Esophagus (tissue), 2 donors: ENCODE measurements around the gene RGMA. TPM values are rescaled to one million over a fixed set of nuclear protein-coding genes. Genes with fewer than 3 reads are reported as not detected.

ENCODE experiments used
- H3K27ac ChIP-seq, 2 donors: one replicate each; pipeline ENCODE4 v1.5.1; 2013; ENCODE audit warnings: low read depth in 2 of 2, mild to moderate bottlenecking in 2 of 2, inconsistent platforms in 1 of 2, low read length in 1 of 2, moderate library complexity in 1 of 2
- H3K27me3 ChIP-seq, 2 donors: one replicate each; pipeline ENCODE4 v1.6.1; 2013; ENCODE audit warnings: low read length in 2 of 2, control low read depth in 1 of 2, mild to moderate bottlenecking in 1 of 2; ENCODE audit not compliant: insufficient read depth in 2 of 2, control insufficient read depth in 1 of 2
- H3K36me3 ChIP-seq, 2 donors: one replicate each; pipeline ENCODE4 v1.6.1; 2013; ENCODE audit warnings: low read length in 1 of 2; ENCODE audit not compliant: control insufficient read depth in 2 of 2, insufficient read depth in 2 of 2
- H3K4me1 ChIP-seq, 2 donors: one replicate each; pipeline ENCODE4 v1.6.1; 2013; ENCODE audit warnings: low read length in 1 of 2; ENCODE audit not compliant: control insufficient read depth in 2 of 2, insufficient read depth in 2 of 2
- H3K4me3 ChIP-seq, 2 donors: one replicate each; pipeline ENCODE4 v1.5.1; 2013; ENCODE audit warnings: low read length in 2 of 2, mild to moderate bottlenecking in 2 of 2, low read depth in 1 of 2, moderate library complexity in 1 of 2
- H3K9me3 ChIP-seq, 2 donors: one replicate each; pipeline ENCODE4 v1.6.1; 2013; ENCODE audit warnings: mild to moderate bottlenecking in 2 of 2, low read depth in 1 of 2, low read length in 1 of 2, moderate library complexity in 1 of 2; ENCODE audit not compliant: control insufficient read depth in 2 of 2, insufficient read depth in 1 of 2
- WGBS, 2 donors: extraction: QIAGEN DNeasy Blood & Tissue Kit; methylation state at CpG; one replicate each; pipeline ENCODE4 v1.1.7; 2013; 5-methylcytosine and 5-hydroxymethylcytosine counted together
- polyA plus RNA-seq, 2 donors: library from polyadenylated mRNA; stranded (reverse); fragments of 200-250 nt; gene quantifications; one replicate each; pipeline ENCODE4 v1.2.3, GENCODE V29; 2013
- donor health status: healthy with polysubstance abuse.
- donor health status: Bipolar disorder and iron deficiency.

Gene RGMA
- polyA plus RNA-seq, 2 donors: 27.7 to 30.9 TPM

GRCh38 chr15:93046721-93047120 lies 42.3 kb downstream of the RGMA start:
- Histone ChIP-seq H3K27ac (no peak overlapping the region), H3K4me3 (no peak overlapping the region), H3K9me3 (peaks cover 0 to 2% of the 10 kb centered on the region in 2 donors), H3K36me3 (peaks cover 10 to 62% of the 10 kb centered on the region in 2 donors), H3K27me3 (no peaks in the 10 kb centered on the region), H3K4me1 (peaks cover 9 to 37% of the 10 kb centered on the region in 2 donors)
- WGBS, 2 donors: 67 to 77% methylated on average over 7 of the region's 7 CpGs

- Histone ChIP-seq H3K4me3 (no peak overlapping the region), H3K27ac (no peak overlapping the region), H3K4me1 (peaks cover 9 to 33% of the 10 kb centered on the region in 2 donors), H3K27me3 (no peaks in the 10 kb centered on the region), H3K36me3 (peaks cover 10 to 56% of the 10 kb centered on the region in 2 donors), H3K9me3 (peaks cover 0 to 2% of the 10 kb centered on the region in 2 donors)
- 94 to 97% methylated on average over 4 of the region's 4 CpGs for WGBS, 2 donors
Observed at GRCh38 chr15:93046120-93046519, 42.9 kb downstream of the RGMA start.

- H3K9me3 ChIP-seq: peaks cover 0 to 2% of the 10 kb centered on the region in 2 donors
- no peak overlapping the region for H3K4me3 ChIP-seq
- peaks cover 12 to 31% of the 10 kb centered on the region in 2 donors for H3K4me1 ChIP-seq
- 92 to 94% methylated on average over 27 of the region's 27 CpGs for WGBS, 2 donors
- H3K27ac ChIP-seq: no peak overlapping the region
- H3K36me3 ChIP-seq: peaks cover 10 to 48% of the 10 kb centered on the region in 2 donors
- no peaks in the 10 kb centered on the region for H3K27me3 ChIP-seq
Observed at GRCh38 chr15:93045191-93045785, 43.7 kb downstream of the RGMA start.

GRCh38 chr15:93044301-93045190 lies 44.5 kb downstream of the RGMA start:
- Histone ChIP-seq H3K36me3 (peaks cover 10 to 41% of the 10 kb centered on the region in 2 donors), H3K4me3 (no peak overlapping the region), H3K9me3 (peaks cover 0 to 2% of the 10 kb centered on the region in 2 donors), H3K4me1 (peaks cover 9 to 24% of the 10 kb centered on the region in 2 donors), H3K27ac (no peak overlapping the region), H3K27me3 (no peaks in the 10 kb centered on the region)
- WGBS, 2 donors: 81 to 83% methylated on average over 46 of the region's 46 CpGs

- Histone ChIP-seq H3K36me3 (peaks cover 8 to 40% of the 10 kb centered on the region in 2 donors), H3K4me1 (peaks cover 8 to 17% of the 10 kb centered on the region in 2 donors), H3K4me3 (no peak overlapping the region), H3K27ac (no peak overlapping the region), H3K27me3 (no peaks in the 10 kb centered on the region), H3K9me3 (peaks cover 0 to 2% of the 10 kb centered on the region in 2 donors)
- WGBS, 2 donors: 42 to 44% methylated on average over 12 of the region's 12 CpGs
Observed at GRCh38 chr15:93043621-93044300, 45.2 kb downstream of the RGMA start.

GRCh38 chr15:93042691-93043378 lies 46.2 kb downstream of the RGMA start:
- Histone ChIP-seq H3K27ac (no peak overlapping the region), H3K36me3 (peaks cover 8 to 32% of the 10 kb centered on the region in 2 donors), H3K9me3 (peaks cover 0 to 2% of the 10 kb centered on the region in 2 donors), H3K4me3 (no peak overlapping the region), H3K4me1 (peaks cover 8 to 12% of the 10 kb centered on the region in 2 donors), H3K27me3 (no peaks in the 10 kb centered on the region)
- whole genome bisulfite sequencing, 2 donors: 83 to 89% methylated on average over 18 of the region's 18 CpGs

- H3K27ac ChIP-seq: no peak overlapping the region
- no peaks in the 10 kb centered on the region for H3K27me3 ChIP-seq
- 48 to 71% methylated on average over 3 of the region's 3 CpGs for WGBS, 2 donors
- peaks cover 8 to 28% of the 10 kb centered on the region in 2 donors for H3K36me3 ChIP-seq
- no peak overlapping the region for H3K4me3 ChIP-seq
- peaks cover 5 to 13% of the 10 kb centered on the region in 2 donors for H3K4me1 ChIP-seq
- peaks cover 0 to 2% of the 10 kb centered on the region in 2 donors for H3K9me3 ChIP-seq
Observed at GRCh38 chr15:93042211-93042610, 46.8 kb downstream of the RGMA start.

- 55 to 71% methylated on average over 13 of the region's 13 CpGs for WGBS, 2 donors
- Histone ChIP-seq H3K4me3 (no peak overlapping the region), H3K27ac (no peak overlapping the region), H3K4me1 (peaks cover 10 to 17% of the 10 kb centered on the region in 2 donors), H3K27me3 (no peaks in the 10 kb centered on the region), H3K9me3 (peaks cover 0 to 2% of the 10 kb centered on the region in 2 donors), H3K36me3 (peaks cover 8 to 21% of the 10 kb centered on the region in 2 donors)
Observed at GRCh38 chr15:93041159-93041547, 47.9 kb downstream of the RGMA start.
